Measurements from ENCODE around the gene TBC1D5. TPM values are rescaled to one million over a fixed set of nuclear protein-coding genes. Genes with fewer than 3 reads are reported as not detected.

The TBC1D5 gene
- total RNA-seq, 1 experiment from 2014 or later: 38.3 TPM

DNA sequence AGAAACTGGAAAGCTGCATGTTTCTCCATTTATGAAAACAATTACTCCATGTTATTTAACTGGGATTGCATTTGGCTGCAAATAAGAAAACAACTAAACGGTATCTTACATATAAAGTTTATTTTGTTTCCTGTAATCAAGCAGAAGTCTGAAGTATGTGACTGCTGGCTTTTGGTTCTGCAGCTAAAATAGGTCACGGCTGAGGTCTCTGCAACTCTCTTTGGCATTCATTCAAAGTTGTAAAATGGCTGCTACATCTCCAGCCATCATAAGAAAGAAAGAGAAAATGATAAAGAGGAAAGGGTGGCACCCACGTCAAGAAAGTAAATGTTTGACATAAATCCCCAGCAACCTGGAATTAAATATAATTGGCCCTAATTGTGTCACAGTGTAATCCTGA is 406.1 kb downstream of the TBC1D5 start:
- intact Hi-C loops (cut with micrococcal nuclease; ENCODE audit: unreplicated experiment): no loop called here
- Mint-ChIP-seq H3K4me1 (ENCODE audit: low read depth, unreplicated experiment) (no peaks in the 10 kb centered on the region), H3K36me3 (ENCODE audit: insufficient read depth, unreplicated experiment) (no peaks in the 10 kb centered on the region), H3K27ac (ENCODE audit: unreplicated experiment) (no peak overlapping the region), H3K4me3 (ENCODE audit: low read depth, unreplicated experiment) (no peak overlapping the region), H3K27me3 (ENCODE audit: unreplicated experiment) (no peaks in the 10 kb centered on the region), H3K9me3 (ENCODE audit: low read depth, unreplicated experiment) (no peaks in the 10 kb centered on the region)
- no TSS peak for BruUV-seq (replicated peaks)
- no peak for DNase-seq
- CTCF ChIA-PET: no interaction called here
- TF ChIP-seq, protein P1, sequence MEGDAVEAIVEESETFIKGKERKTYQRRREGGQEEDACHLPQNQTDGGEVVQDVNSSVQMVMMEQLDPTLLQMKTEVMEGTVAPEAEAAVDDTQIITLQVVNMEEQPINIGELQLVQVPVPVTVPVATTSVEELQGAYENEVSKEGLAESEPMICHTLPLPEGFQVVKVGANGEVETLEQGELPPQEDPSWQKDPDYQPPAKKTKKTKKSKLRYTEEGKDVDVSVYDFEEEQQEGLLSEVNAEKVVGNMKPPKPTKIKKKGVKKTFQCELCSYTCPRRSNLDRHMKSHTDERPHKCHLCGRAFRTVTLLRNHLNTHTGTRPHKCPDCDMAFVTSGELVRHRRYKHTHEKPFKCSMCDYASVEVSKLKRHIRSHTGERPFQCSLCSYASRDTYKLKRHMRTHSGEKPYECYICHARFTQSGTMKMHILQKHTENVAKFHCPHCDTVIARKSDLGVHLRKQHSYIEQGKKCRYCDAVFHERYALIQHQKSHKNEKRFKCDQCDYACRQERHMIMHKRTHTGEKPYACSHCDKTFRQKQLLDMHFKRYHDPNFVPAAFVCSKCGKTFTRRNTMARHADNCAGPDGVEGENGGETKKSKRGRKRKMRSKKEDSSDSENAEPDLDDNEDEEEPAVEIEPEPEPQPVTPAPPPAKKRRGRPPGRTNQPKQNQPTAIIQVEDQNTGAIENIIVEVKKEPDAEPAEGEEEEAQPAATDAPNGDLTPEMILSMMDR (IDR thresholded peaks at IDR 0.05; ENCODE audit: unreplicated experiment): no peak

DNA sequence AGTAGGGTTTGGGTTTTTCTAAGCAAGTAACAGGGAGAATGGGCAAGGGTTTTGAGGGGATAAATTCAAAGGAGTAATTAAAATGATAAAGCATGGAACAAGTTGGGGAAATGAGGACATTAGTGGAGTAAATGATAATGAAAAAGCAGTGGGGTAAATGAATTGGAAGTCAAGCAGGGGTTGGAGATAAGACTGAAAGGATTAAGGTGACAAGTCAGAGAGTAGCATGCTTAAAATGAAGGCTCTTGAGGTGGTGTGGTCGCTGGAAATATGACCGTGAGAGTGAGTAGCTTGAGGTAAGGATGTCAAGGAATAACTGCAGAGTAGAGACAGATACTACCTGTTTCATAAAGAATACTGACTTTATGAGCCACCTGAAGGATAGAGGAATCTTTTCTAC is 408.5 kb downstream of the TBC1D5 start:
- DNase-seq: no peak
- no peaks in the 10 kb centered on the region for H3K36me3 Mint-ChIP-seq (ENCODE audit: insufficient read depth, unreplicated experiment)
- no TSS peak for BruUV-seq (replicated peaks)
- CTCF ChIA-PET: interaction anchor here (0.5 kb wide), 1 partner anchor 50 kb away, joined by 4 read pairs; no protein-coding TSS in a partner anchor
- TF ChIP-seq, protein P1 (IDR thresholded peaks at IDR 0.05; ENCODE audit: unreplicated experiment): no peak
- H3K27me3 Mint-ChIP-seq (ENCODE audit: unreplicated experiment): no peaks in the 10 kb centered on the region
- no peak overlapping the region for H3K27ac Mint-ChIP-seq (ENCODE audit: unreplicated experiment)
- H3K4me1 Mint-ChIP-seq (ENCODE audit: low read depth, unreplicated experiment): no peaks in the 10 kb centered on the region
- H3K4me3 Mint-ChIP-seq (ENCODE audit: low read depth, unreplicated experiment): no peak overlapping the region
- no peaks in the 10 kb centered on the region for H3K9me3 Mint-ChIP-seq (ENCODE audit: low read depth, unreplicated experiment)
- intact Hi-C loops (cut with micrococcal nuclease; ENCODE audit: unreplicated experiment): no loop called here

GRCh38 chr3:17333446-17333845 is 409.0 kb downstream of the TBC1D5 start:
- H3K4me1 Mint-ChIP-seq (ENCODE audit: low read depth, unreplicated experiment): no peaks in the 10 kb centered on the region
- no TSS peak for BruUV-seq (replicated peaks)
- no peak overlapping the region for H3K4me3 Mint-ChIP-seq (ENCODE audit: low read depth, unreplicated experiment)
- no peaks in the 10 kb centered on the region for H3K27me3 Mint-ChIP-seq (ENCODE audit: unreplicated experiment)
- intact Hi-C loops (cut with micrococcal nuclease; ENCODE audit: unreplicated experiment): no loop called here
- CTCF ChIA-PET: no interaction called here
- TF ChIP-seq, protein P1 (IDR thresholded peaks at IDR 0.05; ENCODE audit: unreplicated experiment): no peak
- H3K9me3 Mint-ChIP-seq (ENCODE audit: low read depth, unreplicated experiment): no peaks in the 10 kb centered on the region
- no peaks in the 10 kb centered on the region for H3K36me3 Mint-ChIP-seq (ENCODE audit: insufficient read depth, unreplicated experiment)
- no peak for DNase-seq
- no peak overlapping the region for H3K27ac Mint-ChIP-seq (ENCODE audit: unreplicated experiment)

- TF ChIP-seq, protein P1 (IDR thresholded peaks at IDR 0.05; ENCODE audit: unreplicated experiment): no peak
- intact Hi-C loops (cut with micrococcal nuclease; ENCODE audit: unreplicated experiment): no loop called here
- H3K27me3 Mint-ChIP-seq (ENCODE audit: unreplicated experiment): no peaks in the 10 kb centered on the region
- BruUV-seq (replicated peaks): no TSS peak
- CTCF ChIA-PET: no interaction called here
- no peaks in the 10 kb centered on the region for H3K9me3 Mint-ChIP-seq (ENCODE audit: low read depth, unreplicated experiment)
- H3K4me3 Mint-ChIP-seq (ENCODE audit: low read depth, unreplicated experiment): no peak overlapping the region
- no peaks in the 10 kb centered on the region for H3K36me3 Mint-ChIP-seq (ENCODE audit: insufficient read depth, unreplicated experiment)
- no peaks in the 10 kb centered on the region for H3K4me1 Mint-ChIP-seq (ENCODE audit: low read depth, unreplicated experiment)
- no peak overlapping the region for H3K27ac Mint-ChIP-seq (ENCODE audit: unreplicated experiment)
- no peak for DNase-seq
Observed at GRCh38 chr3:17330660-17331059, 411.8 kb downstream of the TBC1D5 start.

Measured in Calu3 (cell line).